HCT116 (cell line): ENCODE measurements around the gene IRAK2. TPM values are rescaled to one million over a fixed set of nuclear protein-coding genes. Genes with fewer than 3 reads are reported as not detected.

Experiments used
- ATAC-seq: fragments of 200-7000 bp; cut with Tn5 transposase; 2 replicates; pipeline ENCODE4 v1.9.1; 2020; ENCODE audit warnings: mild to moderate bottlenecking, moderate library complexity
- BruUV-seq: library from RNA; stranded (reverse); fragments of 400-500 nt; replicated peaks from 2 replicates; lab custom pipeline; 2021; lab: Mats Ljungman, UMichigan
- CTCF ChIA-PET: fragments of 300-600 bp; sonication (Branson Sonifier 250); formaldehyde crosslinking; loops from one replicate; lab custom pipeline; 2021; ENCODE audit warnings: antibody characterized with exemption; lab: Charles Lee
- POLR2A ChIA-PET: fragments of 300-600, 350-600 bp; sonication (Branson Sonifier 250); formaldehyde crosslinking; loops from one replicate; lab custom pipeline; 2021; ENCODE audit warnings: antibody characterized with exemption; lab: Charles Lee
- RAD21 ChIA-PET, 2 experiments: fragments of 300-600 bp; sonication (Branson Sonifier 250); formaldehyde crosslinking; loops; one replicate each; lab custom pipeline; 2023; ENCODE audit warnings: low total read pairs in 2 of 2; ENCODE audit not compliant: uncharacterized antibody in 2 of 2, unreplicated experiment in 2 of 2, low non-redundant PET in 1 of 2; lab: Charles Lee
- DNase-seq: peaks from one replicate; pipeline ENCODE4 v3.0.0-alpha.2; 2010; ENCODE audit warnings: low read depth, low spot score
- H2AFZ ChIP-seq: fragments of 200-600 bp; shearing (Covaris generic), sonication (generic); 2 replicates; pipeline ENCODE4 v1.6.1; 2017; ENCODE audit warnings: low read depth, mixed run types, mixed read lengths, antibody characterized with exemption, low read length; ENCODE audit not compliant: poor library complexity, severe bottlenecking
- H3K27ac ChIP-seq: 2 replicates; pipeline ENCODE4 v1.5.1; 2012; ENCODE audit warnings: low read depth, low read length
- H3K27me3 ChIP-seq: fragments of 200-600 bp; sonication (generic); 2 replicates; pipeline ENCODE4 v1.6.1; 2016; ENCODE audit warnings: mixed run types, low read length, mixed read lengths; ENCODE audit not compliant: insufficient read depth
- H3K36me3 ChIP-seq, 2 experiments: fragments of 200-500 bp in 1 of 2; fragments of 200-600 bp in 1 of 2; sonication (Bioruptor generic) in 1 of 2; sonication (generic) in 1 of 2; 2 replicates each; pipeline versions ENCODE4 v1.5.1 to v1.6.1; 2014 to 2016; ENCODE audit warnings: low read length in 2 of 2, inconsistent platforms in 1 of 2, mixed read lengths in 1 of 2, mixed run types in 1 of 2; ENCODE audit not compliant: insufficient read depth in 2 of 2, control insufficient read depth in 1 of 2
- H3K4me1 ChIP-seq, 2 experiments: fragments of 200-600 bp in 1 of 2; sonication (generic) in 1 of 2; 2 replicates each; pipeline versions ENCODE4 v1.5.1 to v1.6.1; 2012 to 2017; ENCODE audit warnings: low read length in 2 of 2, inconsistent platforms in 1 of 2, mild to moderate bottlenecking in 1 of 2, mixed read lengths in 1 of 2, mixed run types in 1 of 2, moderate library complexity in 1 of 2; ENCODE audit not compliant: insufficient read depth in 2 of 2, control insufficient read depth in 1 of 2
- H3K4me2 ChIP-seq: fragments of 200-600 bp; sonication (generic); 2 replicates; pipeline ENCODE4 v1.6.1; 2017; ENCODE audit warnings: mixed run types, low read length, mixed read lengths
- H3K4me3 ChIP-seq, 2 experiments: fragments of 200-600 bp in 1 of 2; sonication (generic) in 1 of 2; replicated peaks in 1 of 2; 2 replicates each; pipeline ENCODE4 v1.5.1; 2011 to 2016; ENCODE audit warnings: low read length in 2 of 2, control low read depth in 1 of 2, low read depth in 1 of 2, mild to moderate bottlenecking in 1 of 2, mixed read lengths in 1 of 2, mixed run types in 1 of 2
- H3K79me2 ChIP-seq: fragments of 200-600 bp; sonication (generic); 2 replicates; pipeline ENCODE4 v1.6.1; 2017; ENCODE audit warnings: mild to moderate bottlenecking, mixed run types, low read length, moderate library complexity, mixed read lengths; ENCODE audit not compliant: insufficient read depth
- H3K9ac ChIP-seq: fragments of 200-600 bp; sonication (generic); 2 replicates; pipeline ENCODE4 v1.6.1; 2016; ENCODE audit warnings: low read length, mixed read lengths
- H3K9me2 ChIP-seq: fragments of 200-600 bp; sonication (generic), shearing (Covaris generic); 2 replicates; pipeline ENCODE4 v1.6.1; 2017; ENCODE audit warnings: mixed run types, mild to moderate bottlenecking, moderate library complexity; ENCODE audit not compliant: insufficient read depth
- H3K9me3 ChIP-seq, 2 experiments: fragments of 200-500 bp in 1 of 2; fragments of 200-600 bp in 1 of 2; sonication (Bioruptor generic) in 1 of 2; sonication (generic) in 1 of 2; 2 replicates each; pipeline ENCODE4 v1.6.1; 2014 to 2017; ENCODE audit warnings: low read length in 2 of 2, mixed read lengths in 2 of 2, inconsistent platforms in 1 of 2, low read depth in 1 of 2, mild to moderate bottlenecking in 1 of 2, mixed run types in 1 of 2, moderate library complexity in 1 of 2; ENCODE audit not compliant: control insufficient read depth in 1 of 2, insufficient read depth in 1 of 2
- H4K20me1 ChIP-seq: fragments of 200-600 bp; sonication (generic), shearing (Covaris generic); 2 replicates; pipeline ENCODE4 v1.6.1; 2017; ENCODE audit warnings: mixed run types, mild to moderate bottlenecking, moderate library complexity; ENCODE audit not compliant: insufficient read depth
- JUND ChIP-seq: IDR thresholded peaks from 2 replicates; pipeline ENCODE4 v1.6.1; 2012
- SIN3A ChIP-seq: IDR thresholded peaks from 2 replicates; pipeline ENCODE4 v1.6.1; 2012; ENCODE audit warnings: low read depth
- ZBTB33 ChIP-seq: IDR thresholded peaks from 2 replicates; pipeline ENCODE4 v1.6.1; 2011; ENCODE audit warnings: mild to moderate bottlenecking, low read length, moderate library complexity; ENCODE audit not compliant: insufficient replicate concordance; ENCODE audit errors: extremely low read depth
- ZNF274 ChIP-seq: fragments of 200-500 bp; sonication (Bioruptor generic); IDR thresholded peaks from 2 replicates; pipeline ENCODE4 v1.6.1; 2014; ENCODE audit warnings: mild to moderate bottlenecking, low read depth, low read length, inconsistent platforms
- intact Hi-C: fragments of 100-400 bp; cut with micrococcal nuclease; formaldehyde crosslinking; loops from 2 replicates; pipeline ENCODE4 v1.10.0; 2022
- total RNA-seq: library from RNA; stranded (reverse); gene quantifications from one replicate; pipeline ENCODE4 v1.2.1, GENCODE V29; 2021; ENCODE audit not compliant: unreplicated experiment
- TF ChIP-seq, protein P1 (sequence below): IDR thresholded peaks from 2 replicates; pipeline ENCODE4 v1.6.1; 2012; ENCODE audit warnings: low read depth

IRAK2 gene
- total RNA-seq, 1 experiment from 2014 or later = 3.6 TPM

GRCh38 chr3:10119376-10119775 is 45.3 kb upstream of the IRAK2 start:
- RAD21 ChIA-PET = no interaction called here

More at GRCh38 chr3:10119376-10119775, 45.3 kb upstream of the IRAK2 start:
- H3K36me3 ChIP-seq = peaks cover 8 to 13% of the 10 kb centered on the region in 2 experiments; a peak in 3 of 4 replicates
- H3K9me3 ChIP-seq = no peaks in the 10 kb centered on the region
- ChIA-PET POLR2A (no interaction called here), CTCF (no interaction called here)
- no peak overlapping the region for H3K4me3 ChIP-seq
- intact Hi-C loops = loop anchor here (10.0 kb wide), 1 partner anchor 105 kb away; no protein-coding TSS in a partner anchor
- no peak for DNase-seq
- no peak overlapping the region for H3K27ac ChIP-seq
- peaks cover 84% of the 10 kb centered on the region for H3K79me2 ChIP-seq
- H3K27me3 ChIP-seq = no peaks in the 10 kb centered on the region
- H3K9ac ChIP-seq = no peak overlapping the region
- TF ChIP-seq SIN3A = no peak
- TF ChIP-seq, protein P1, sequence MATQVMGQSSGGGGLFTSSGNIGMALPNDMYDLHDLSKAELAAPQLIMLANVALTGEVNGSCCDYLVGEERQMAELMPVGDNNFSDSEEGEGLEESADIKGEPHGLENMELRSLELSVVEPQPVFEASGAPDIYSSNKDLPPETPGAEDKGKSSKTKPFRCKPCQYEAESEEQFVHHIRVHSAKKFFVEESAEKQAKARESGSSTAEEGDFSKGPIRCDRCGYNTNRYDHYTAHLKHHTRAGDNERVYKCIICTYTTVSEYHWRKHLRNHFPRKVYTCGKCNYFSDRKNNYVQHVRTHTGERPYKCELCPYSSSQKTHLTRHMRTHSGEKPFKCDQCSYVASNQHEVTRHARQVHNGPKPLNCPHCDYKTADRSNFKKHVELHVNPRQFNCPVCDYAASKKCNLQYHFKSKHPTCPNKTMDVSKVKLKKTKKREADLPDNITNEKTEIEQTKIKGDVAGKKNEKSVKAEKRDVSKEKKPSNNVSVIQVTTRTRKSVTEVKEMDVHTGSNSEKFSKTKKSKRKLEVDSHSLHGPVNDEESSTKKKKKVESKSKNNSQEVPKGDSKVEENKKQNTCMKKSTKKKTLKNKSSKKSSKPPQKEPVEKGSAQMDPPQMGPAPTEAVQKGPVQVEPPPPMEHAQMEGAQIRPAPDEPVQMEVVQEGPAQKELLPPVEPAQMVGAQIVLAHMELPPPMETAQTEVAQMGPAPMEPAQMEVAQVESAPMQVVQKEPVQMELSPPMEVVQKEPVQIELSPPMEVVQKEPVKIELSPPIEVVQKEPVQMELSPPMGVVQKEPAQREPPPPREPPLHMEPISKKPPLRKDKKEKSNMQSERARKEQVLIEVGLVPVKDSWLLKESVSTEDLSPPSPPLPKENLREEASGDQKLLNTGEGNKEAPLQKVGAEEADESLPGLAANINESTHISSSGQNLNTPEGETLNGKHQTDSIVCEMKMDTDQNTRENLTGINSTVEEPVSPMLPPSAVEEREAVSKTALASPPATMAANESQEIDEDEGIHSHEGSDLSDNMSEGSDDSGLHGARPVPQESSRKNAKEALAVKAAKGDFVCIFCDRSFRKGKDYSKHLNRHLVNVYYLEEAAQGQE = no peak
- TF ChIP-seq ZNF274 = no peak
- TF ChIP-seq ZBTB33 = no peak
- TF ChIP-seq JUND = no peak
- H2AFZ ChIP-seq = no peak overlapping the region
- BruUV-seq = no TSS peak
- H4K20me1 ChIP-seq = peaks cover 6% of the 10 kb centered on the region; the same call in 1 of the 2 replicates
- H3K9me2 ChIP-seq = no peaks in the 10 kb centered on the region
- no peak for ATAC-seq
- H3K4me1 ChIP-seq = peaks cover 8 to 17% of the 10 kb centered on the region in 2 experiments
- no peak overlapping the region for H3K4me2 ChIP-seq
